GM12873 (cell line): ENCODE data around the gene NKX2-3.

Experiments
- CTCF ChIP-seq: IDR thresholded peaks from 2 replicates; pipeline ENCODE4 v1.5.1; 2012; ENCODE audit warnings: low read depth, mild to moderate bottlenecking, moderate library complexity, low read length, control low read depth; ENCODE audit not compliant: insufficient read depth; ENCODE audit errors: missing control alignments

Gene NKX2-3

GRCh38 chr10:99523251-99523773 lies 9.4 kb upstream of the NKX2-3 start:
- TF ChIP-seq CTCF = no peak

GRCh38 chr10:99524050-99524666 lies 8.6 kb upstream of the NKX2-3 start:
- no peak for TF ChIP-seq CTCF

- no peak for TF ChIP-seq CTCF
Observed at GRCh38 chr10:99524736-99525380, 7.9 kb upstream of the NKX2-3 start.

GRCh38 chr10:99525897-99526296 lies 6.8 kb upstream of the NKX2-3 start:
- TF ChIP-seq CTCF = no peak

- TF ChIP-seq CTCF = no peak
Observed at GRCh38 chr10:99526861-99527504, 5.8 kb upstream of the NKX2-3 start.

GRCh38 chr10:99527526-99528493 lies 4.9 kb upstream of the NKX2-3 start:
- TF ChIP-seq CTCF = no peak
